HepG2 (cell line): ENCODE measurements around the gene PDE9A. TPM values are rescaled to one million over a fixed set of nuclear protein-coding genes. Genes with fewer than 3 reads are reported as not detected.

ENCODE experiments used
- ATAC-seq: fragments of 200-7000 bp; cut with Tn5 transposase; 3 replicates; pipeline ENCODE4 v1.9.1; 2020; ENCODE audit warnings: mild to moderate bottlenecking, moderate library complexity
- BruUV-seq: library from RNA; stranded (reverse); fragments of 400-500 nt; replicated peaks from 2 replicates; lab custom pipeline; 2021; lab: Mats Ljungman, UMichigan
- CTCF ChIA-PET: fragments of 300-600 bp; formaldehyde crosslinking; extraction: SDS; loops from one replicate; lab custom pipeline; 2021; ENCODE audit warnings: low total read pairs, inconsistent platforms, low intra/inter-chr PET ratio; lab: Yijun Ruan, JAX
- POLR2A ChIA-PET: fragments of 350-600 bp; sonication (Branson Sonifier 250); formaldehyde crosslinking; loops from one replicate; lab custom pipeline; 2020; ENCODE audit warnings: antibody characterized with exemption, inconsistent platforms; lab: Yijun Ruan, JAX
- DNase-seq: peaks from one replicate; pipeline ENCODE4 v3.0.0-alpha.2; 2015; ENCODE audit warnings: low spot score
- FAIRE-seq: peaks from 3 replicates; lab custom pipeline; 2011; peaks lifted over from hg19 to GRCh38; lab: Jason Lieb, UNC
- H2AFZ ChIP-seq: one replicate; pipeline ENCODE4 v1.6.1; 2011; ENCODE audit warnings: low read length, inconsistent platforms
- H3K27ac ChIP-seq: fragments of 300-600 bp; 3 replicates; pipeline ENCODE4 v1.8.0; 2011; ENCODE audit warnings: mixed run types, mild to moderate bottlenecking, mixed read lengths, low read length, inconsistent platforms; ENCODE audit not compliant: insufficient read depth; ENCODE audit errors: extremely low read length
- H3K27me3 ChIP-seq, 2 experiments: fragments of 200-600 bp in 1 of 2; 2 replicates in 1 of 2; 3 replicates in 1 of 2; pipeline versions ENCODE4 v1.6.0 to v1.8.0; 2011; ENCODE audit warnings: low read length in 2 of 2, mild to moderate bottlenecking in 2 of 2, moderate library complexity in 2 of 2, inconsistent platforms in 1 of 2; ENCODE audit not compliant: insufficient read depth in 2 of 2, control insufficient read depth in 1 of 2
- H3K36me3 ChIP-seq, 2 experiments: fragments of 200-600 bp in 1 of 2; replicated peaks in 1 of 2; 2 replicates in 1 of 2; 3 replicates in 1 of 2; pipeline versions ENCODE4 v1.5.1 to v1.8.0; 2011; ENCODE audit warnings: low read length in 2 of 2, inconsistent platforms in 1 of 2; ENCODE audit not compliant: insufficient read depth in 2 of 2, control insufficient read depth in 1 of 2
- H3K4me1 ChIP-seq: 2 replicates; pipeline ENCODE4 v1.5.1; 2012; ENCODE audit warnings: low read length, inconsistent platforms; ENCODE audit not compliant: insufficient read depth
- H3K4me2 ChIP-seq: 2 replicates; pipeline ENCODE4 v1.6.0; 2011; ENCODE audit warnings: low read depth, low read length, inconsistent platforms
- H3K4me3 ChIP-seq, 3 experiments: fragments of 200-600 bp in 1 of 3; sonication (generic), shearing (Covaris generic) in 1 of 3; replicated peaks in 1 of 3; 2 replicates each; pipeline ENCODE4 v1.5.1; 2011 to 2016; ENCODE audit warnings: low read length in 3 of 3, inconsistent platforms in 2 of 3, low read depth in 2 of 3, mild to moderate bottlenecking in 2 of 3, control low read depth in 1 of 3, mixed read lengths in 1 of 3; ENCODE audit not compliant: insufficient read depth in 1 of 3
- H3K79me2 ChIP-seq: one replicate; pipeline ENCODE4 v1.6.1; 2011; ENCODE audit warnings: low read length, inconsistent platforms; ENCODE audit not compliant: insufficient read depth
- H3K9ac ChIP-seq: 2 replicates; pipeline ENCODE4 v1.6.0; 2011; ENCODE audit warnings: mild to moderate bottlenecking, low read depth, low read length, inconsistent platforms; ENCODE audit not compliant: insufficient read depth
- H3K9me3 ChIP-seq: 2 replicates; pipeline ENCODE4 v1.5.1; 2012; ENCODE audit warnings: mild to moderate bottlenecking, low read length
- H4K20me1 ChIP-seq: 2 replicates; pipeline ENCODE4 v1.6.0; 2011; ENCODE audit warnings: inconsistent platforms, mild to moderate bottlenecking, low read length, moderate library complexity; ENCODE audit not compliant: insufficient read depth
- AHR ChIP-seq: IDR thresholded peaks from 2 replicates; pipeline ENCODE4 v1.6.1; 2018; ENCODE audit warnings: missing genetic modification reagents, missing compliant biosample characterization
- ETV6 ChIP-seq: sonication (generic); formaldehyde crosslinking; conservative IDR thresholded peaks from 2 replicates; pipeline ENCODE4 v1.4.0; 2020; ENCODE audit warnings: missing genetic modification reagents
- SSRP1 ChIP-seq: IDR thresholded peaks from 2 replicates; pipeline ENCODE4 v1.6.1; 2016; ENCODE audit warnings: control low read depth
- TIGD3 ChIP-seq: sonication (generic); formaldehyde crosslinking; IDR thresholded peaks from 2 replicates; pipeline ENCODE4 v1.5.1; 2020; ENCODE audit warnings: mild to moderate bottlenecking, missing genetic modification reagents, borderline replicate concordance
- ZNF235 ChIP-seq: sonication (generic); formaldehyde crosslinking; IDR thresholded peaks from 2 replicates; pipeline ENCODE4 v1.8.1; 2023; ENCODE audit warnings: mild to moderate bottlenecking, missing genetic modification reagents, borderline replicate concordance
- ZNF646 ChIP-seq: sonication (generic); formaldehyde crosslinking; IDR thresholded peaks from 2 replicates; pipeline ENCODE4 v1.9.0; 2021; ENCODE audit warnings: mild to moderate bottlenecking, missing genetic modification reagents
- WGBS: methylation state at CpG from one replicate; pipeline ENCODE4 v1.1.6; 2017; ENCODE audit warnings: low lambda C conversion rate; 5-methylcytosine and 5-hydroxymethylcytosine counted together
- in situ Hi-C: cut with HindIII; loops from 2 replicates; pipeline ENCODE4 v1.10.0; 2017; ENCODE audit warnings: low pct_unique_long_range_greater_than_20kb; ENCODE audit not compliant: extremely low pct_ligation_motif_present
- intact Hi-C: fragments of 100-400 bp; cut with micrococcal nuclease; formaldehyde crosslinking; loops from one replicate; pipeline ENCODE4 v1.10.0; 2022; ENCODE audit not compliant: unreplicated experiment
- polyA plus RNA-seq, 8 experiments: library from polyadenylated mRNA; depleted of rRNA in 3 of 8; stranded (reverse) in 7 of 8; unstranded in 1 of 8; fragments of >200 nt; fragmentation: Illumina TruSeq in 4 of 8; extraction: Trizol in 4 of 8; gene quantifications; 2 replicates each; pipeline versions ENCODE4 v1.2.1 to v1.2.3, GENCODE V29; 2011 to 2016; ENCODE audit warnings: low read depth in 4 of 8, missing spikeins in 1 of 8, mixed read lengths in 1 of 8; ENCODE audit not compliant: insufficient read depth in 1 of 8
- total RNA-seq, 5 experiments: library from RNA; depleted of rRNA; stranded (reverse); fragments of >200 nt; fragmentation: Illumina TruSeq; extraction: Trizol; gene quantifications; 2 replicates each; pipeline ENCODE4 v1.2.3, GENCODE V29; 2016; ENCODE audit warnings: low read depth in 1 of 5

The PDE9A gene
- total and polyA plus RNA-seq, 2 of the 13 experiments (the other 11 are each of a cell fraction or from before 2014, with no cell fraction given): 4.6 to 19.7 TPM

- Histone ChIP-seq H3K9ac (no peak overlapping the region), H3K4me2 (no peak overlapping the region), H3K4me3 (no peak overlapping the region), H3K36me3 (peaks cover 12 to 23% of the 10 kb centered on the region in 2 experiments; a peak in 4 of 5 replicates), H2AFZ (no peak overlapping the region), H3K4me1 (peaks cover 4% of the 10 kb centered on the region; the same call in 1 of the 2 replicates), H3K27ac (no peak overlapping the region), H3K27me3 (no peaks in the 10 kb centered on the region), H3K79me2 (no peaks in the 10 kb centered on the region), H3K9me3 (no peaks in the 10 kb centered on the region), H4K20me1 (no peaks in the 10 kb centered on the region)
- TF ChIP-seq TIGD3 (no peak), SSRP1 (CRISPR knock-in tag) (no peak), ZNF235 (CRISPR knock-in tag) (no peak), ETV6 (CRISPR knock-in tag) (no peak)
- no peak for FAIRE-seq
- CTCF ChIA-PET: no interaction called here
- BruUV-seq: no TSS peak
- in situ Hi-C loops (loop anchor here (10.0 to 25.0 kb wide), 2 partner anchors 64 to 106 kb away; partner anchors contain the start of gene PDE9A), intact Hi-C loops (no loop called here)
- POLR2A ChIA-PET: no interaction called here
- 95% methylated on average over 21 of the region's 21 CpGs for WGBS
- DNase-seq: no peak
- ATAC-seq: no peak
Observed at GRCh38 chr21:42768324-42769121, 115.1 kb downstream of the PDE9A start.

GRCh38 chr21:42769183-42769819 is 115.9 kb downstream of the PDE9A start:
- no peak for FAIRE-seq
- Histone ChIP-seq H3K36me3 (peaks cover 9 to 23% of the 10 kb centered on the region in 2 experiments; a peak in 4 of 5 replicates), H3K9ac (no peak overlapping the region), H2AFZ (no peak overlapping the region), H3K4me3 (no peak overlapping the region), H3K4me2 (no peak overlapping the region), H3K79me2 (no peaks in the 10 kb centered on the region), H3K27me3 (no peaks in the 10 kb centered on the region), H3K4me1 (no peaks in the 10 kb centered on the region), H3K27ac (no peak overlapping the region), H4K20me1 (no peaks in the 10 kb centered on the region), H3K9me3 (no peaks in the 10 kb centered on the region)
- intact Hi-C loops (no loop called here), in situ Hi-C loops (loop anchor here (10.0 to 25.0 kb wide), 2 partner anchors 64 to 107 kb away; partner anchors contain the start of gene PDE9A)
- no peak for DNase-seq
- ATAC-seq: no peak
- BruUV-seq: no TSS peak
- ChIA-PET POLR2A (no interaction called here), CTCF (no interaction called here)
- TF ChIP-seq ZNF646 (CRISPR knock-in tag) (0 out of 2 replicates have a peak, but pooled peaks have one; percentile 11), AHR (CRISPR knock-in tag) (no peak)
- 83% methylated on average over 5 of the region's 9 CpGs for WGBS
